WTC11 (cell line): ENCODE results near the gene EPHA2. TPM values are rescaled to one million over a fixed set of nuclear protein-coding genes. Genes with fewer than 3 reads are reported as not detected.

Source experiments
- ATAC-seq: fragments of 200-7000 bp; cut with Tn5 transposase; 2 replicates; pipeline ENCODE4 v1.10.0; 2021; ENCODE audit warnings: mild to moderate bottlenecking, moderate library complexity
- CTCF ChIA-PET: fragments of 300-600 bp; sonication (Branson Sonifier 250); formaldehyde crosslinking; loops from one replicate; lab custom pipeline; 2021; ENCODE audit warnings: antibody characterized with exemption; lab: Charles Lee
- POLR2A ChIA-PET: fragments of 350-600 bp; sonication (Branson Sonifier 250); formaldehyde crosslinking; loops from one replicate; lab custom pipeline; 2021; ENCODE audit warnings: antibody characterized with exemption; lab: Charles Lee
- DNase-seq: peaks from one replicate; pipeline ENCODE4 v3.0.0; 2021; ENCODE audit warnings: low spot score
- H3K27ac Mint-ChIP-seq: 2 replicates; pipeline ENCODE4 v1.8.0; 2021; ENCODE audit warnings: mixed read lengths
- H3K27me3 Mint-ChIP-seq: 2 replicates; pipeline ENCODE4 v1.8.0; 2021; ENCODE audit warnings: low read depth, mild to moderate bottlenecking, moderate library complexity, mixed read lengths
- H3K36me3 Mint-ChIP-seq: 2 replicates; pipeline ENCODE4 v1.8.0; 2021; ENCODE audit warnings: mixed read lengths
- H3K4me1 Mint-ChIP-seq: 2 replicates; pipeline ENCODE4 v1.8.0; 2022; ENCODE audit warnings: mixed read lengths
- H3K4me3 Mint-ChIP-seq: 2 replicates; pipeline ENCODE4 v1.8.0; 2021; ENCODE audit warnings: mild to moderate bottlenecking, moderate library complexity, mixed read lengths
- H3K9me3 Mint-ChIP-seq: 2 replicates; pipeline ENCODE4 v1.8.0; 2021; ENCODE audit warnings: mixed read lengths
- CDX4 ChIP-seq: fragments of 250-450 bp; sonication (Bioruptor Pico); IDR thresholded peaks from 2 replicates; pipeline ENCODE4 v1.9.0; 2021; ENCODE audit warnings: moderate library complexity, mild to moderate bottlenecking, inconsistent platforms, borderline replicate concordance
- CTCF ChIP-seq: fragments of 200-600 bp; IDR thresholded peaks from 2 replicates; pipeline ENCODE4 v1.8.0; 2022; ENCODE audit warnings: antibody characterized with exemption
- E2F5 ChIP-seq: sonication (generic); formaldehyde crosslinking; IDR thresholded peaks from 2 replicates; pipeline ENCODE4 v1.8.1; 2022; ENCODE audit warnings: mild to moderate bottlenecking, moderate library complexity, missing genetic modification reagents
- MLX ChIP-seq: sonication (generic); formaldehyde crosslinking; IDR thresholded peaks from 2 replicates; pipeline ENCODE4 v1.8.1; 2023; ENCODE audit warnings: mild to moderate bottlenecking, missing genetic modification reagents, moderate library complexity
- NFATC4 ChIP-seq: fragments of 250-450 bp; sonication (Bioruptor Pico); IDR thresholded peaks from 2 replicates; pipeline ENCODE4 v1.9.0; 2021; ENCODE audit warnings: mild to moderate bottlenecking
- NR2C2 ChIP-seq: sonication (generic); formaldehyde crosslinking; IDR thresholded peaks from 2 replicates; pipeline ENCODE4 v1.8.0; 2022; ENCODE audit warnings: mild to moderate bottlenecking, missing genetic modification reagents
- NR3C1 ChIP-seq: sonication (generic); formaldehyde crosslinking; conservative IDR thresholded peaks from 2 replicates; pipeline ENCODE4 v1.8.1; 2023; ENCODE audit warnings: low read depth, mild to moderate bottlenecking, missing genetic modification reagents
- RELA ChIP-seq: sonication (generic); formaldehyde crosslinking; IDR thresholded peaks from 2 replicates; pipeline ENCODE4 v1.8.1; 2022; ENCODE audit warnings: missing genetic modification reagents, mild to moderate bottlenecking, borderline replicate concordance
- ZNF263 ChIP-seq: sonication (generic); formaldehyde crosslinking; IDR thresholded peaks from 2 replicates; pipeline ENCODE4 v1.8.1; 2022; ENCODE audit warnings: low read depth, mild to moderate bottlenecking, moderate library complexity, missing genetic modification reagents
- ZNF317 ChIP-seq: sonication (generic); formaldehyde crosslinking; IDR thresholded peaks from 2 replicates; pipeline ENCODE4 v1.8.1; 2023; ENCODE audit warnings: low read depth, mild to moderate bottlenecking, moderate library complexity, missing genetic modification reagents, borderline replicate concordance
- ZNF423 ChIP-seq: fragments of 250-450 bp; sonication (Bioruptor Pico); IDR thresholded peaks from 2 replicates; pipeline ENCODE4 v2.1.2; 2022; ENCODE audit warnings: mild to moderate bottlenecking, moderate library complexity
- total RNA-seq: library from RNA; stranded (reverse); gene quantifications from 3 replicates; pipeline ENCODE4 v1.2.3, GENCODE V29; 2021
- TF ChIP-seq, protein P1 (sequence below): sonication (generic); formaldehyde crosslinking; IDR thresholded peaks from 2 replicates; pipeline ENCODE4 v1.8.1; 2022; ENCODE audit warnings: mild to moderate bottlenecking, missing genetic modification reagents, moderate library complexity, borderline replicate concordance
- TF ChIP-seq, protein P2 (sequence below): fragments of 250-450 bp; sonication (Bioruptor Pico); conservative IDR thresholded peaks from 2 replicates; pipeline ENCODE4 v1.9.0; 2021; ENCODE audit warnings: mild to moderate bottlenecking
- TF ChIP-seq, protein P3 (sequence below): sonication (generic); formaldehyde crosslinking; IDR thresholded peaks from 2 replicates; pipeline ENCODE4 v1.8.1; 2022; ENCODE audit warnings: low read depth, mild to moderate bottlenecking, moderate library complexity, missing genetic modification reagents, borderline replicate concordance

EPHA2 gene
- total RNA-seq, 1 experiment from 2014 or later: 44.4 TPM

DNA sequence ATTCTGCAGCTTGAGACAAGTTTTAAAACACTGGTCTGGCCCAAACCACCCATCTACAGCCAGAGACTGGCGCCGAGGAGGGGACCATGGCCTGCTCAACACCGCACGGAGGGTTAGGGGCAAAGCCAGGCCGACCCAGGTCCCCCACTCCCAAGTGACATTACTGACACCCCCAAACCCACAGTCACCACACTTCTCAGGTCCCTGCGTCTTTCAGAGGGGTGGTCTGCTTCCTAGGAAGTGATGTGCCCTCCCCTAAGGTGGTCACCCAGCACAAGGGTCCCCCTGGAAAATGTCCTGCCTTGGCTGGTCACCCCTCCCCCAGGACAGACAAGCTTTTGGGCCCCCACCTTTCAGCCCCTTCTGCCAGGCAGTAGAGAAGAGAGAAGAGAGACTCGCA, 20.8 kb upstream of the EPHA2 start:
- no peak overlapping the region for H3K27ac Mint-ChIP-seq
- TF ChIP-seq RELA (CRISPR knock-in tag): no peak
- TF ChIP-seq, protein P1, sequence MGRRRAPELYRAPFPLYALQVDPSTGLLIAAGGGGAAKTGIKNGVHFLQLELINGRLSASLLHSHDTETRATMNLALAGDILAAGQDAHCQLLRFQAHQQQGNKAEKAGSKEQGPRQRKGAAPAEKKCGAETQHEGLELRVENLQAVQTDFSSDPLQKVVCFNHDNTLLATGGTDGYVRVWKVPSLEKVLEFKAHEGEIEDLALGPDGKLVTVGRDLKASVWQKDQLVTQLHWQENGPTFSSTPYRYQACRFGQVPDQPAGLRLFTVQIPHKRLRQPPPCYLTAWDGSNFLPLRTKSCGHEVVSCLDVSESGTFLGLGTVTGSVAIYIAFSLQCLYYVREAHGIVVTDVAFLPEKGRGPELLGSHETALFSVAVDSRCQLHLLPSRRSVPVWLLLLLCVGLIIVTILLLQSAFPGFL (CRISPR knock-in tag): no peak
- TF ChIP-seq CTCF: no peak
- TF ChIP-seq ZNF317: no peak
- TF ChIP-seq CDX4 (CRISPR knock-in tag): no peak
- TF ChIP-seq MLX (CRISPR knock-in tag): no peak
- TF ChIP-seq ZNF263: no peak
- no peak for TF ChIP-seq NFATC4 (CRISPR knock-in tag)
- no peak for TF ChIP-seq ZNF423 (CRISPR knock-in tag)
- TF ChIP-seq NR2C2: no peak
- TF ChIP-seq, protein P2, sequence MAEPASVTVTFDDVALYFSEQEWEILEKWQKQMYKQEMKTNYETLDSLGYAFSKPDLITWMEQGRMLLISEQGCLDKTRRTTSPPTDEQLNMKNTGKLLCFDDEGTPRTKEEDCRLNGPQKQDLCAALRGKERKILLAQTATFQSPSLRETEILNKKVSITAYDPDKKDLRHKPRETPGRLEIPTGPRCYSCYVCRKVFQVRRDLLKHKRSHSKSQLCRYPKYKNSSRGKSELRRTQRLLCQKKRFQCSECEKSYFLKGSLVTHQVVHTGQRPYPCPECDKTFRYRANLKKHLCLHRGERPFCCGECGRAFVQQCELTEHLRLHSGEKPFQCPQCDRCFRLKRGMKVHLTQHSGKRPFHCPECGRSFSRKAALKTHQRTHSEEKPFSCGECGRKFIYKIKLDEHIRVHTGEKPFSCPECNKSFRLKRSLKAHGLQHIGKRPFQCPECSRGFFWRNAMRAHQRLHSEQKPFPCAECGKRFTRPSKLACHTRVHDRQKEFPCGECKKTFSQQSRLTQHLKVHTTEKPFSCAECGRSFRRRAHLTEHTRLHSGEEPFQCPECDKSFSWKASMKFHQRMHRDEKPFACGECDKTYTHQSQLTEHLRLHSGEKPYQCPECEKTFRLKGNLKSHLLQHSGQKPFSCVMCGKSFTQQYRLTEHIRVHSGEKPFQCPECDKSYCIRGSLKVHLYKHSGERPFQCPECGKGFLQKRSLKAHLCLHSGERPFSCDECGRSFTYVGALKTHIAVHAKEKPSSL (CRISPR knock-in tag): no peak
- TF ChIP-seq NR3C1 (CRISPR knock-in tag): no peak
- CTCF ChIA-PET: no interaction called here

DNA sequence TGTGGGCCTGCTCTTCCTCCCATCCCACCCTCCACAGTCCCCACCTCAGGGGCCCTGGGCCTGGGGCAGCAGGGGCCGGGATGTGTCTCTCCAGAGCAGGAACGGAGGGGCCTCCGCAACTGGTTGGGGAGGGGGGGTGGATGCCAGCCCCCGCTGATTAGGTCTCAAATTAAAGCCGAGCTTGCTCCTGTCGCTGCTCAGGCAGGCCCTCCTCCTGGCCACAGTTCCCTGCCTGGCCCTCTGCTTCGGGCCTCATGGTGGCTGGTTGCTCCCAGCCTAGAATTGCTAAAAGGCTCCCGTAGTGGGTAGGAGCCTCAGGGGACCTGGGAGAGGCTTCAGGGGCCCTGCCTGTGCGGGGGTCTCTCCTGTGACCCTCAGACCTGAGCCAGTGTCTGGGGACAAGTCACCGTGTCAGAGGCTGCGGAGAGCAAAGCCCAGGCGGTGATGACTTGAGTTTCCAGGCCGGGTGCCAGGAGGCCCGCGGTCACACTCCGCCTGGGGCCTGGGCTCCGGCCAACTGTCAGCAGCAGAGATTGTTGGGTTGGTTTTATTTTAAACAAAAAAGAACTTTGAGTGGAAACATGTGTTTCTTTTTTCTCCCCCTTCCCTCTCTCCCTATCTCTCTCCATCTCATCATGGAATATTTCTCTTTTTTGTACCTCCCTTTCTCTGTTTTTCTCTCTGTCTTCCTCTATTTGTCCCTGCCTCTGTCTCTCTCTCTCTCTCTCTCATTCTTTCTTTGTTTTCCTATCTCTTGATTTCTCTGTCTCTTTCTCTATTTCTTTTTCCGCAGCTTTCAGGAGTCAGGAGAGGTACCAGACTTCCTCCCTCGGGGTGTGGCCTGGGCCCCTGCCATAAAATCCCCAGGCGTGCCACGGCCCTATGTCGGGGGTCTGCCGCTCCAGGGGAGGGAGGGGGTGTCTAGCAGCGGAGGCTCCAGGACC, 20.0 kb upstream of the EPHA2 start:
- DNase-seq (no peak), ATAC-seq (no peak)
- H3K27me3 Mint-ChIP-seq: no peaks in the 10 kb centered on the region
- H3K36me3 Mint-ChIP-seq: no peaks in the 10 kb centered on the region
- no peak overlapping the region for H3K4me3 Mint-ChIP-seq
- H3K9me3 Mint-ChIP-seq: no peaks in the 10 kb centered on the region
- POLR2A ChIA-PET: no interaction called here
- CTCF ChIA-PET: interaction anchor here (0.8 to 1.5 kb wide), 3 partner anchors 11 to 94 kb away, joined by 4 to 6 read pairs (median 5); no protein-coding TSS in a partner anchor
- peaks cover 8% of the 10 kb centered on the region for H3K4me1 Mint-ChIP-seq
- no peak overlapping the region for H3K27ac Mint-ChIP-seq
- no peak for TF ChIP-seq E2F5 (CRISPR knock-in tag)
- TF ChIP-seq, protein P3, sequence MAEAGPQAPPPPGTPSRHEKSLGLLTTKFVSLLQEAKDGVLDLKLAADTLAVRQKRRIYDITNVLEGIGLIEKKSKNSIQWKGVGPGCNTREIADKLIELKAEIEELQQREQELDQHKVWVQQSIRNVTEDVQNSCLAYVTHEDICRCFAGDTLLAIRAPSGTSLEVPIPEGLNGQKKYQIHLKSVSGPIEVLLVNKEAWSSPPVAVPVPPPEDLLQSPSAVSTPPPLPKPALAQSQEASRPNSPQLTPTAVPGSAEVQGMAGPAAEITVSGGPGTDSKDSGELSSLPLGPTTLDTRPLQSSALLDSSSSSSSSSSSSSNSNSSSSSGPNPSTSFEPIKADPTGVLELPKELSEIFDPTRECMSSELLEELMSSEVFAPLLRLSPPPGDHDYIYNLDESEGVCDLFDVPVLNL: no peak

More for the DNA sequence above, 20.8 kb upstream of the EPHA2 start:
- ATAC-seq: no peak
- no peaks in the 10 kb centered on the region for H3K9me3 Mint-ChIP-seq
- no peaks in the 10 kb centered on the region for H3K27me3 Mint-ChIP-seq
- POLR2A ChIA-PET: no interaction called here
- peaks cover 11% of the 10 kb centered on the region for H3K4me1 Mint-ChIP-seq
- DNase-seq: no peak
- no peaks in the 10 kb centered on the region for H3K36me3 Mint-ChIP-seq
- H3K4me3 Mint-ChIP-seq: no peak overlapping the region
